NCI-H82 treated with DMSO at 0.1 percent for 48 hours (cell line): ENCODE results near the gene RPLP2.

Experiments used
- DNase-seq: peaks from one replicate; lab custom pipeline; 2025; ENCODE audit not compliant: unreplicated experiment; lab: John Stamatoyannopoulos, UW

Gene RPLP2

DNA sequence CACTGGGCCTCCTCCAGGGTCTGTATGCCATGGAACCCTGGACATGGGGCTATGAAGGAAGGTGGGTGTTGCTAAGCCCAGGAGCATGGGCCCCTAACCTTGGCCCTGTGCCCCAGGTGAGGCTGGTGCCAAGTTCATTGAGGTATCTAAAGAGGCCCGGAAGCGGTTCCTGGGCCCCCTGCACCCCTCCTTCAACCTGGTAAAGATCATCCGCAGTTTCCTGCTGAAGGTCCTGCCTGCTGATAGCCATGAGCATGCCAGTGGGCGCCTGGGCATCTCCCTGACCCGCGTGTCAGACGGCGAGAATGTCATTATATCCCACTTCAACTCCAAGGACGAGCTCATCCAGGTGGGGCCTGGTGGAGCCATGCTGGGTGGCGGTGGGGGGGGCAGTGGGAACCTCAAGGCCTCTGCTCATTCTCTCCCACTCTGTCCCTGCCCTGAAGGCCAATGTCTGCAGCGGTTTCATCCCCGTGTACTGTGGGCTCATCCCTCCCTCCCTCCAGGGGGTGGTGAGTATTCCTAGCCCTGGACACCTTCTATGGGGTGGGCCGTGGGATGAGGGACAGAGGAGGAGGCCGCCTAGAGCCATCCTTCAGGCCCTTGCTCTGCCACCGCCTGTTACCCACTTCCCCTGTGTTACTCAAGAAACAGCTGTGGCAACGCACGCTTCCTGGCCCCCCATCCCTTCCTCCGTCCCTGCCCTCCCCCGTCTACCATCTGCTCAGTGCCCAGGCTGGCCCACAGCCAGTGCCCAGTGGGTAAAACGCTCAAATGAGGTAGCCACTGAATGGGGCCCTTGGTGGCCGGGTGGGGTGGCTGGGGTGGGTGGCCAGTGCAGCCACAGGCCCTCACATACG, 12.0 kb downstream of the RPLP2 start:
- no peak for DNase-seq

DNA sequence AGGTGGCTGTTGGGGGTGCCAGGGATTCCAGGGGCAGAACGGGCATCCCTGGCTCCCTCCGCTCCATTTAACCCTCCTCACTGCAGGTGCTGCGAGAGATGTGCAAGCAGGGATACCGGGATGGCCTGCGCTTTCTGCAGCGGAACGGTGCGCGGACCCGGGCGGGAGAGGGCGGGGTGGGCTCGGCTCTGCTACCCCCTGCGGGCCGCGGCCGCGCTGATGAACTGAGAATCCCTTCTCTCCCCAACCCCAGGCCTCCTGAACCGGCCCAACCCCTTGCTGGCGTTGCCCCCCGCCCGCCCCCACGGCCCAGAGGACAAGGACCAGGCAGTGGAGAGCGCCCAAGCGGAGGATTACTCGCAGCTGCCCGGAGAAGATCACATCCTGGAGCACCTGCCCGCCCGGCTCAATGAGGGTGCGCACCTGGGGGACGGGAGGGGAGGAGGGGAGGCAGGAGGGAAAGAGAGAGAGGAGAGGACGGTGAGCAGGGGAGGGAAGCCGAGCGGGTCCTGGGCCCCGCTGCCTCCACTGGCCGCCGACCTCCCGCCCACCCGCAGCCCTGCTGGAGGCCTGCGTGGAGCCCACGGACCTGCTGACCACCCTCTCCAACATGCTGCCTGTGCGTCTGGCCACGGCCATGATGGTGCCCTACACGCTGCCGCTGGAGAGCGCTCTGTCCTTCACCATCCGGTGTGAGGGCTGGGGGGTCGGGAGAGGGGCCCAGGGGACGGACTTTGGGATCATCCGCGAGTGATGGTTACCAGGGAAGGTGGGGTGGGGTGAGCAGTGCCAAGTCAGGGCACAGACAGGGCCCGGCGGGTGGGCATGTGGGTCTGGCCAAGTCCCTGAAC, 13.9 kb downstream of the RPLP2 start:
- no peak for DNase-seq

DNA sequence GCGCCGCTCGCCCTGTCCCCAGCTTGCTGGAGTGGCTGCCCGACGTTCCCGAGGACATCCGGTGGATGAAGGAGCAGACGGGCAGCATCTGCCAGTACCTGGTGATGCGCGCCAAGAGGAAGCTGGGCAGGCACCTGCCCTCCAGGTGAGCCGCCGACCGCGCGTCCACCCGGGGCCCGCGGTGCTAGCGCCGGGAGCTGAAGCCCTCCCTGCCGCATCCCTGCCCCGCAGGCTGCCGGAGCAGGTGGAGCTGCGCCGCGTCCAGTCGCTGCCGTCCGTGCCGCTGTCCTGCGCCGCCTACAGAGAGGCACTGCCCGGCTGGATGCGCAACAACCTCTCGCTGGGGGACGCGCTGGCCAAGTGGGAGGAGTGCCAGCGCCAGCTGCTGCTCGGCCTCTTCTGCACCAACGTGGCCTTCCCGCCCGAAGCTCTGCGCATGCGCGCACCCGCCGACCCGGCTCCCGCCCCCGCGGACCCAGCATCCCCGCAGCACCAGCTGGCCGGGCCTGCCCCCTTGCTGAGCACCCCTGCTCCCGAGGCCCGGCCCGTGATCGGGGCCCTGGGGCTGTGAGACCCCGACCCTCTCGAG, 14.6 kb downstream of the RPLP2 start:
- DNase-seq = no peak

DNA sequence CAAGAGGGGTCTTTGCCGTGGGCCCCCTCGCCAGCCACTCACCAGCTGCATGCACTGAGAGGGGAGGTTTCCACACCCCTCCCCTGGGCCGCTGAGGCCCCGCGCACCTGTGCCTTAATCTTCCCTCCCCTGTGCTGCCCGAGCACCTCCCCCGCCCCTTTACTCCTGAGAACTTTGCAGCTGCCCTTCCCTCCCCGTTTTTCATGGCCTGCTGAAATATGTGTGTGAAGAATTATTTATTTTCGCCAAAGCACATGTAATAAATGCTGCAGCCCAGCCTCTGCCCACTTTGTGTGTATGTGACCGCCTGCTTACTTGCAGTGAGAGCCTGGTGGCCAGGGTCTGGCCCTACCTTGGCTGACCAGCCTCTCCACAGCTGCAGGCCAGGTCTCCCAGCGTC, 15.2 kb downstream of the RPLP2 start:
- DNase-seq = no peak

DNA sequence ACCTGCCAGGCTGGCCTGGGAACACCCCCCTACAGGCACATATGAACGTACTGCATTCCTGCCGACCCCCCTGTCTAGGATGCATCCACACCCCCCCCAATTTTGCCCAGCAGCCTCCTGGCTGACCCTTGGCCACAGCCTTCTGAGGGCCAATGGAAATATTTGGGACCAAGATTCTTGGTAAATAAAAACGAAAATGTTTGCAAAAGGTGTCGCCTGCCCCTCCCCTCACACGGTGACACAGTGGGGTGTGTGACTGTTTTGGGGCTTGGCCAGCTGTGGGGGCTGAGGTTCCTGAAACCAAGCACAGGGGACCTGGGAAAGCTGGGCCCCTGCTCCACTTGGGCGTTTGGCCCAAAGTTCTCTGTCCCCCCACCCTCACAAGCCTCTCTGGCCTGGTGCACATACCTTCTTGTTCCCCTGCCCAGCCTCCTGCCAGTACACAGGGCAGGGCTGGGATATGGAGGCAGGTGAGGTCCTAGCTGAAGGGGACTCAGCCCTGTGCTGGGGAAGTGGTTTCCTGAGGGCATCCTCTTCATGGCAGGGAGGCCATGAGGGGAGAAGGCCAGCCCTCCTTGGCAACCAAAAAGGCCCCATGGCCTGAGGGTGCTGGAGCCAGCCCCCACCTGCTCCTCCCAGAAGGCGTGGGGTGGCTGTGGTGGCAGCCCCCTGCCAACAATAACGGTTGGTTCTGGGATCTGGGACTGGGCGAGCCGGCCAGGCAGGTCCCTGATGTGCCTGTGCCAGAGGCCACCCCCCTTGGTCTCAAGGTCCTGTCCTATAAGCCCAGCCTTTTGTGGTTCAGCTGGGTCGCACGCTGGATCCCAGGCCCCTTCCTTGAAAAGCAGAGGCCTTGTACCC, 15.8 kb downstream of the RPLP2 start:
- DNase-seq = no peak

DNA sequence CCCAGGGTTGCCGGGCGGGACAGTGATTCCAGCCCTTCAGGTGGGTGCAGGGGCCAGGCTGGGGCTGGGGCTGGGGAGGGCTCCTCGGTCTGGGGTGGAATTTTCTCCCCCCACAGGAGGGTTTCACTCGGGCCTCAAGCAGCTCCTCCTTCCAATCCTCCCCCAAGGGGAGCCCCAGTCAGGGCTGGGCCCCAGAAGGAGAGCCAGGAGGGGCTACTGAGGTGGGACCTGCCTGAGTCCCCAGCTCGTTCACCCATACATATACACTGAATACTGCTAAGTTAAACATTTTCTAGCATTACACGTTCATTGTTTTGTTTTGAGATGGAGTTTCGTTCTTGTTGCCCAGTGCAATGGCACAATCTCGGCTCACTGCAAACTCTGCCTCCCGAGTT, 16.5 kb downstream of the RPLP2 start:
- DNase-seq = no peak

DNA sequence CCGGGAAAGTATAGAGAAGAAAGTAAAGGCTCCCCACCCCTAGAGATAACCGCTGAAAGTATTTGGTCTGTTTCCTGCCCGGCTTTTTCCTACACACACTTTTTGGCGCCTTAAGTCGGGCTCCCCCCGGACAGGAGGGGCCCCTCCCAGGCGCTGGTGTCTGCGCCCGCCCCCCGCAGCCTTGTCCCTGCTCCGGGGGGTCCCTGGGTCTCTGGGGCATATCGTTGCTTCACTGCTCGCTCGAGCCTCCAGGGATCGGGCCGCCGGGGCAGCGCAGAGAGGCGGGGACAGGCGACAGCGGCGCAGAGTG, 17.0 kb downstream of the RPLP2 start:
- DNase-seq = no peak

DNA sequence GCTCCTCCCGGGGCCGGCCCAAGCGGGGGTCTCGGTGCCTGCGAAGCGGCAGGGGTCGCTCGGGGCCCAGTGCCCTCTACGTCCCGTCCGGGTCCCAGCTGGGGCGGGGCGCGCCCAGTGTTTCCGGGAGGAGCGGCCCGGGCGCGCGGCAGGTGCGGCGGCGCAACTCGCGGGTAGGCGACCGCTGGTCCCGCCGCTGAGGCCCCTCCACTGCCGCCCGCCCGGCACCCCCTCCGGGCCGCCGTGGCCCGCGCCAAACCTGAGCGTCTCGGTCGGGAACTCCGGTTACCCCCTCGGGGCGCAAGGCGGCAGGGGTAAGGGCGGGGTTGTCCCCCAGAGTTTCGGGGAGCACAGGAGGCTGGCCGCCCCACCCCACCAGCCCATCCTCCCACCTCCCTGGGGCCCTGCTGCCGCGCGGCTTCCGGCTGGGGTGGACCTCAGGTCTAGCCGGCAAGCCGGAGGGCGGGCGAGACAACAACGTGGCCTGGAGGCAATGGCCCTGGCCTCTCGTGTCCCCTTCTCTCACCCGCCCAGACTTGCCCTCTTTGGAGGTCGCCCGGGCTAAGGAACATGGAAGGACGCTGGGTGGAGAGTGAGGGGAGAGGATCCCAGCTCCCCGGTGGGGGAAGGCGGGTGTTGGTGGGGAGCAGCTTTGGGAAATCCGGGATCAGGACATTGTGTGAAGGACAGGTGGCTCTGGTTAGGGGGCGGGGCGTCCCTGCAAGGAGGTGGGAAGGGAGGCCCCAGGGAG, 17.6 kb downstream of the RPLP2 start:
- DNase-seq = no peak

DNA sequence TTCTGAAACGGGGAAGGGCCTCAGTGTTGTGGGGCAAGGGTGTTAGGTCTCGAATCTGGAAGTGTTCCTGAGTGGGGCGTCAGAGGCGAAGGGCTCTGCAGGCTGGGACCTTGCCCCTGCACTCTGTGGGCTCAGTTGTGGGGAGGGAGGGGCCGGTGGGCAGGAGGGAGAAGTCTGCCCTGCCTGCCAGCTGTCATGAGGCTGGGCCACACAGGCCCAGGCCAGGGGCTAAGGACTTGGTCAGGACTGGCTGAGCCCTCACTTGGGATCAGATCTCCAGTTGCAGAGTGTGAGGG, 18.1 kb downstream of the RPLP2 start, which contains the start of gene CRACR2B:
Gene CRACR2B (plus strand): TSS at position 23 of the 296 bp plus-strand sequence. CDS start 689 bp downstream, outside the sequence.
- no peak for DNase-seq

DNA sequence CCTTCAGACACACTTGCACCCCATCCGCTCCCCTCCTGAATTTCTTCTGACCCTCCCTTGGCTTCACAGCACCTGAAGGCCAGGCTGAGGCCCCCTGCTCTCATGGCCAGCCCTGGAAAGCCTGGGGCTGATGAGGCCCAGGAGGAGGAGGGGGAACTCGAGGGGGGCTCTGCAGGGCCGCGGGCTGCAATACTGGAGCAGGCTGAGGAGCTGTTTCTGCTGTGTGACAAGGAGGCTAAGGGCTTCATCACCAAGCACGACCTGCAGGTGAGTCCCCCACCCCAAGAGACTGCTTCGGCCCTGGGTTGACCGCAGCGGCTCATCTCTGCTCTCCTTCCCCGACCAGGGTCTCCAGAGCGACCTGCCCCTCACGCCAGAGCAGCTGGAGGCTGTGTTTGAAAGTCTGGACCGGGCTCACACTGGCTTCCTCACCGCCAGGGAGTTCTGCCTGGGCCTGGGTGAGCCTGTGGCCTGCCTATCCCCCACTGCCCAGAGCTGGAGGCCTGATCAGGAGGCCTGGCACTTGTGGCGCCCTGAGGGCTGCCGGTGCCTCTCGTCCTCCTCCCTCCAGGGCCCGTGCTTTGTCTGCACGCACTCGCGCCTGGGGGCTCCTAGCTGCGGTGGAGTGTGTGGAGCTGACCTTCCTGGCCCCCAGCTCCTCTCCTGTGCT, 18.9 kb downstream of the RPLP2 start:
- no peak for DNase-seq

DNA sequence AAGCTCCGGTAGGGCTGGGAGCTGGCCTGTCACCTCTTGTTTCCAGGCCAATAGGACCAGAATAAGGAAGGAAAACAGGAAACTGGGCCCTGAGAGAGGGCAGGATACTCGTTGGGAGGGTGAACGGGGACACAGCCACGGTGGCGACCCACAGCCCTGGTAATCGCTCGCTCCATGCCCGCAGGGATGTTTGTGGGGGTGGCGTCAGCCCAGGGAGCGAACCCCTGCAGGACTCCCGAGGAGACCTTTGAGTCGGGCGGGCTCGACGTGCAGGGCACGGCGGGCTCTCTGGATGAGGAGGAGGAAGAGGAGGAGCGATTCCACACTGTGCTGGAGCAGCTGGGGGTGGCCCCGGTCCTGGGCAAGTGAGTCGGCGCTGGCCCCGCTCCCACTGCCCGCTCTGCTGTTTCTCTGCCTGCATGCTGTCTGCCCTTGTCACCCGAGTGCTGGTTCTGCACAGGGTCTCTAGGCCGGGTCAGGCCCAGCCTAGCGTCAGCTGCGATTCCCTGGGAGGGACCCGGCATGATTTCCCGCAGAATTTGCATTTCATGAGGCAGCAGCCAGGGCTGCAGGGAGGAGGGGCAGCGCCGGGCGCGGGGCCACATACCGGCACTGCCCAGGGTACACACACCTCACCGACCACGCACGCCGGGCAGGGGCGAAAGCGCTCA, 19.5 kb downstream of the RPLP2 start:
- DNase-seq = no peak

DNA sequence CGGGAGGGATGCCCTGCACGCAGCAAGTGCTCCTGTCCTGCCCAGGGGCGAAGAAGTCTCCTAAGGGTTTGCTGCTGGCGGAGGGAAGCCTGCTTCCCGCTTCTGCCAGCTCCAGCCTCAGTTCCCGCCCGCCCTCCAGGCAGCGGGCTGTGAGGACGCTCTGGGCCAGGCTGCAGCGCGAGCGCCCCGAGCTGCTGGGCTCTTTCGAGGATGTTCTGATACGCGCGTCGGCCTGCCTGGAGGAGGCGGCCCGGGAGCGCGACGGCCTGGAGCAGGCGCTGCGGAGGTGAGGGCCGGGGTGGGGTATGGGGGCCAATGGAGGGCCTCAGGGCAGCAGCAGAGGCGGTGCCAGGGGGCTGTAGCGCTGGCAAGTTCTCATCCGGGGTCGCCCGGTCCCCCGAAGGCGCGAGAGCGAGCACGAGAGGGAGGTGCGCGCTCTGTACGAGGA, 20.1 kb downstream of the RPLP2 start:
- no peak for DNase-seq

DNA sequence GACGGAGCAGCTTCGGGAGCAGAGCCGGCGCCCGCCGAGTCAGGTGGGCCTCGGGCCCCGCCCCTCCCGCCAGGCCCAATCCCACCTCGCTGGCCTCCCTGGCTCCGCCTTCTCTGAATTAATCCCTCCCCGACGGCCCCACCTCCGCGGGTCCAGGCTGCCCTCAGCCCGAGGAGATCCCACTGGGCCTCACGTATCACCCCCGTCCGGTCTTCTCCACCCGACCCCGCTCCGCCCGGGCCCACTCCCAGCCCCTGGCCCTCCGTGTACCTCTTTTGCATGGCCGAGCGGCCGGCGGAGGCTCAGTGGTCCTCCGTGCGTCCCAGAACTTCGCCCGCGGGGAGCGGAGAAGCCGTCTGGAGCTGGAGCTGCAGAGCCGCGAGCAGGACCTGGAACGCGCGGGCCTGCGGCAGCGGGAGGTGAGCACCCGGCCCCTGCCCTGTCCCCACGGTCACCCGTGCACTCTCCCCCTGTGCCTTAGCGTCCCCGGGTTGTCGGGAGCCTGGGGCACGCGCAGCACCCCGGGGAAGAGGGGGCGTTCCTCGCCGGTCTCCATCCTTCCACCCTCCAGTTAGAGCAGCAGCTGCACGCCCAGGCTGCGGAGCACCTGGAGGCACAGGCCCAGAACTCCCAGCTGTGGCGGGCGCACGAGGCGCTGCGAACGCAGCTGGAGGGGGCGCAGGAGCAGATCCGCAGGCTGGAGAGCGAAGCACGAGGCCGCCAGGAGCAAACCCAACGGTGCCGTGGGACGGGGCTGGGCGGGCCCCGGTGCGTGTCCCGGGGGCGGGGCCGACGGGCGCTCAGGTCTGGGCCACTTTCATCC, 20.7 kb downstream of the RPLP2 start:
- DNase-seq = peak; percentile 54

DNA sequence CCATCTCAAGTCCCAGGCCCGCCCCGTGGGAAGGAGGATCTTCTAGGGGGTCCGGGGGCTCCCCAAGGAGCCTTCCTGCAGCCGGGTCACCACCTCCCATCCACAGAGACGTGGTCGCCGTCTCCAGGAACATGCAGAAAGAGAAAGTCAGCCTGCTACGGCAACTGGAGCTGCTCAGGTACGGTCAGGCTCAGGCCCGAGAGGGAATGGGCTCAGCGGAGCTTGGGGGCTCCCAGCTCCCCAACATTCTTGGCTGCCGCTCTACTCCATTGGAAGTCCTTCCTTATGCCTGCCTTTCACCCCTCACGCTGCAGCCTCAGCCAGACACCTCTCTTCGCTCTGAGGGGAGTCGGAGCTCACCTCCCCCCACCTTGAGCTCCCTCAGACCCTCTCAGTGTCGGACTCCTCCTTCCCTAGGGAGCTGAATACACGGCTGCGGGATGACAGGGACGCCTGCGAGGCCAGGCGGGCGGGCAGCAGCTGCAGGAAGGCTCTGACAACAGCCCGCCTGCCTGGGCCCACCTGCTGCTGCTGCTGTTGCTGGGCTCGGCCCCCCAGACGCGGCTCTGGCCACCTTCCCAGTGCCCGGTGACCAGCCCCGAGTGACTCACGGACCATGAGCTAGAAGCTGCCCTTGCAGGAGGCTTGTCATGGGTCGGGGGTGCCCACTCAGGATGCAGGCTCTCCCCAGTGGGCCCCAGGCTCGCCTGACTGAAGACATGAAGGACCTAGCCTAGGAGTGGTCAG, 21.5 kb downstream of the RPLP2 start:
- DNase-seq = no peak

DNA sequence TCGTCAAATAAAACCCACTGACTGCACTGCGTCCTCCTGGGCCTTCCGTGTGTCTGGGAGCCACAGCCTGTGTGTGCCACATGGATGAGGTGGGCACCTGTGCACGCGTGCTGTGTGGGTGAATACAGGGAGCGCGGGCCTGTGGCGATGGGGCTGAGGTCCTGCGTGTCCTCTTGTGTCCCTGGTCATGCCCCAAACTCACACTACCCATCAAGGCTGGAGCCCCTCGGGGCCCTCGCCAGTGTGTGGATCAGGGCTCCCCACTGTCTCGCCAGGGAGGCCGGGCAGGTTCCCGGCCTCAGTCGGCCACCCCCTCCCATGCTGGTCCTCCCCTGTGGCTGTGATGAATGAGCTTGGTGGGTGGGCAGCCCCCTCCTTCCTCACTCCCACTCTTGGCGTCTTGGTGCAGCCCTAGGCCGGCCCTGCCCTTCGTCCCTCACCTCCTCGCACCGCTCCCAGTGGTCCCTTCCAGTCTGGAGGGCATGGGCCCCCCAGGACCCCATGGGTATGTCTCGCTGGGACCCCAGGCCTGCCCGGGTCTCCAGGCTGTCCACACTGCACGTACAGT, 22.3 kb downstream of the RPLP2 start:
- DNase-seq = no peak

DNA sequence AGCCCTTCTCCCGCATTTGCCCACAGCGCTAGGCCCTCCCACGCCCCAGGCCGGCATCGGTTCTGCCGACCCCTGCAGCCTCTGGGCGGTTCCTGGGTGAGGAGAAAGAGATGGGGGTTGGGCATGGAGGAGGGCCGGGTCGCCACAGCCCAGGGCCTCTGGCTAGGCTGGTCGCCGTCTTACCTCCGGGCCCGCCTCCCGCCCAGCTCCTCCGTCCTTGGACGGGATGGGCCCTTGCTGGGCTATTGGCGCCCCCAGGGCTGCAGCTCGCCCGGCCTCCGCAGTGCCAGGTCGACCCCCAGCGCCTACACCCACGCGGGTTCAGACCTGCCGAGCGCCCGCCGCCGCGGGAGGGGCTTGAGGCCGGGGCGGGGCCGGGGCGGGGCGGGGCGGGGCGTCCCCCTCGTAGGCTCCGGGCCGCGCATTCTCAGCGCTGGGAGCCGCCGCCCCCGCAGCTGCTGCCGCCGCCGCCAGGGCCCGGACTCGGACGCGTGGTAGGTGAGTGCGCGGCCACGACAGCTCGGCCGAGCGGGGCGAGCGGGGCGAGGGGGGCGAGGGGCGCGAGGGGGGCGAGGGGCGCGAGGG, 22.9 kb downstream of the RPLP2 start, which contains the start of gene CD151:
Gene CD151 (plus strand): TSS at position 424 of the 585 bp plus-strand sequence. CDS start 3,118 bp downstream, outside the sequence.
- peak; percentile 21 for DNase-seq
